OCI-M1 (cell line): ENCODE results near the gene TAS2R20.
A peak's percentile ranks its signal among the peaks of the same experiment; 100 is the strongest.

ENCODE experiments used
- DNase-seq: peaks from one replicate; lab custom pipeline; 2025; lab: John Stamatoyannopoulos, UW

TAS2R20 gene

GRCh38 chr12:10959804-10960203 lies 38.3 kb downstream of the TAS2R20 start:
- DNase-seq = peak; percentile 72

DNA sequence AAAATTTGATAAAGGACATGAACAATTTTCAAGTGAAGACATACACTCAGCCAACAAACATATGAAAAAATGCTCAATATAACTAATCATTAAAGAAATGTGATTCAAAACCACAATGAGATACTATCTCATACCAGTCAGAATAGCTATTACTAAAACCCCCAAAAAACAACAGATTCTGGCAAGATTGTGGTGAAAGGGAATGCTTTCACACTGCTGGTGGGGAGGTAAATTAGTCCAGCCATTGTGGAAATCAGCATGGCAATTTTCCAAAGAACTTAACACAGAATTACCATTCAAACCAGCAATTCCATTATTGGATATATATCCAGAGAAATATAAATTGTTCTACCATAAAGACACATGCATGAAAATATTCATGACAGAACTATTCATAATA lies 40.4 kb downstream of the TAS2R20 start:
- DNase-seq = no peak

GRCh38 chr12:10956085-10956484 lies 42.0 kb downstream of the TAS2R20 start:
- no peak for DNase-seq

DNA sequence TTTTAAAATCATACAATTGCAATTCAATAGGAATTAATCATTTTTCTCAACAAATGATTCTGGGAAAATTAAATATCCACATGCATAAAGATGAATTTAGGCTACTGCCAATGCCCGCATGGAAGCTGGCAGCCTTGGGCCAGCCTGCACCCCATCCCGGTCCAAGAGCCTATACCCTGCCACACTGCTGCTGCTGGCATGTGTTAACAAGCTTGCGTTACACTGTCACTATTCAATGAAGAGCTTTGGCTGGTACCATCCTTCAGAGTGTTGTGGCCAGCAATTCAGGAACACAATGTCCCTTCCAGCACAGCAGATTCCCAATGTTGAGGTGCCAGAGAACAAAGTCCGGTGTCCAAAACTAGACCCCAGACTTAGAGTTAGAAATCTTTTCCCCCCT lies 45.5 kb downstream of the TAS2R20 start:
- no peak for DNase-seq
